Prostate gland (tissue), 2 donors: ENCODE data around the gene EIF2S2. TPM values are rescaled to one million over a fixed set of nuclear protein-coding genes. Genes with fewer than 3 reads are reported as not detected.

ENCODE experiments used
- DNase-seq: peaks from one replicate; pipeline ENCODE4 v3.0.0-alpha.2; 2019; ENCODE audit warnings: low spot score
- H3K27ac ChIP-seq, 2 donors: fragments of 200-600 bp; sonication (generic); 2 replicates each; pipeline ENCODE4 v1.5.1; 2017 to 2019
- H3K27me3 ChIP-seq: fragments of 200-600 bp; sonication (generic); replicated peaks from 2 replicates; pipeline ENCODE4 v1.5.1; 2019; ENCODE audit not compliant: insufficient read depth
- H3K36me3 ChIP-seq, 2 donors: fragments of 200-600 bp; sonication (generic); 1 replicate in 1 of 2; 2 replicates in 1 of 2; pipeline versions ENCODE4 v1.5.1 to v1.8.1; 2017 to 2019
- H3K4me1 ChIP-seq: fragments of 200-600 bp; sonication (generic); replicated peaks from 2 replicates; pipeline ENCODE4 v1.5.1; 2019
- H3K4me3 ChIP-seq, 2 donors: fragments of 200-600 bp; sonication (generic); 2 replicates each; pipeline ENCODE4 v1.5.1; 2017 to 2019
- H3K9me3 ChIP-seq: fragments of 200-600 bp; sonication (generic); 2 replicates; pipeline ENCODE4 v1.5.1; 2017
- POLR2A ChIP-seq: fragments of 450-650 bp; IDR thresholded peaks from one replicate; pipeline ENCODE4 v1.6.1; 2016; ENCODE audit warnings: antibody characterized with exemption, mild to moderate bottlenecking
- POLR2AphosphoS5 ChIP-seq: sonication (generic); formaldehyde crosslinking; IDR thresholded peaks from one replicate; pipeline ENCODE4 v1.6.1; 2017; ENCODE audit warnings: antibody characterized with exemption
- WGBS: methylation state at CpG from one replicate; pipeline ENCODE4 v1.1.5; 2018; 5-methylcytosine and 5-hydroxymethylcytosine counted together
- intact Hi-C: fragments of 100-400 bp; cut with DNase I; formaldehyde crosslinking; loops from one replicate; pipeline ENCODE4 v1.14.2; 2022
- total RNA-seq, 2 donors: library from RNA; depleted of rRNA; stranded (reverse); fragments of >200 nt; gene quantifications; one replicate each; pipeline ENCODE4 v1.1.0, GENCODE V29; 2016
- TF ChIP-seq, protein P1 (sequence below), 4 experiments: fragments of 200-600 bp in 2 of 4; fragments of 450-650 bp in 2 of 4; sonication (generic) in 2 of 4; IDR thresholded peaks; 1 replicate in 3 of 4; 2 replicates in 1 of 4; pipeline ENCODE4 v1.5.1; 2016 to 2019; ENCODE audit warnings: antibody characterized with exemption in 4 of 4, mild to moderate bottlenecking in 2 of 4, moderate library complexity in 2 of 4

EIF2S2 gene
- total RNA-seq, 2 donors from 2014 or later = 32.7 to 41.0 TPM

DNA sequence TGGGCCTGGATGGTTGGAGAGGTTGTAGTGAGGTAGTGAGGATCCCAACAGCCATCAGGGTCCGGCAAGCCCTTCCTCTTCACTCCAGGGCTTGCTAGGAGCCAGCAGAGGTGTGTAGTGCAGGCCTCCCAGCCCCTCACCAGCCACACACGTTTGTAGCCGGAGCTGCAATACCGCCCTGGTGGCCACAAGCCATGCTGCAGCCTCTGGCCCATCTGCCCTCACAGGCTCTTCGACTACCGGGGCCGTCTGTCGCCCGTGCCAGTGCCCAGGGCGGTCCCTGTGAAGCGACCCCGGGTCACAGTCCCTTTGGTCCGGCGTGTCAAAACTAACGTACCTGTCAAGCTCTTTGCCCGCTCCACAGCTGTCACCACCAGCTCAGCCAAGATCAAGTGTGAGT is 36.4 kb downstream of the EIF2S2 start:
- no peak overlapping the region for H3K27ac ChIP-seq
- intact Hi-C loops = no loop called here
- H3K36me3 ChIP-seq = no peaks in the 10 kb centered on the region
- H3K9me3 ChIP-seq = no peaks in the 10 kb centered on the region
- no peaks in the 10 kb centered on the region for H3K4me1 ChIP-seq
- no peak for DNase-seq
- no peaks in the 10 kb centered on the region for H3K27me3 ChIP-seq
- TF ChIP-seq, protein P1, sequence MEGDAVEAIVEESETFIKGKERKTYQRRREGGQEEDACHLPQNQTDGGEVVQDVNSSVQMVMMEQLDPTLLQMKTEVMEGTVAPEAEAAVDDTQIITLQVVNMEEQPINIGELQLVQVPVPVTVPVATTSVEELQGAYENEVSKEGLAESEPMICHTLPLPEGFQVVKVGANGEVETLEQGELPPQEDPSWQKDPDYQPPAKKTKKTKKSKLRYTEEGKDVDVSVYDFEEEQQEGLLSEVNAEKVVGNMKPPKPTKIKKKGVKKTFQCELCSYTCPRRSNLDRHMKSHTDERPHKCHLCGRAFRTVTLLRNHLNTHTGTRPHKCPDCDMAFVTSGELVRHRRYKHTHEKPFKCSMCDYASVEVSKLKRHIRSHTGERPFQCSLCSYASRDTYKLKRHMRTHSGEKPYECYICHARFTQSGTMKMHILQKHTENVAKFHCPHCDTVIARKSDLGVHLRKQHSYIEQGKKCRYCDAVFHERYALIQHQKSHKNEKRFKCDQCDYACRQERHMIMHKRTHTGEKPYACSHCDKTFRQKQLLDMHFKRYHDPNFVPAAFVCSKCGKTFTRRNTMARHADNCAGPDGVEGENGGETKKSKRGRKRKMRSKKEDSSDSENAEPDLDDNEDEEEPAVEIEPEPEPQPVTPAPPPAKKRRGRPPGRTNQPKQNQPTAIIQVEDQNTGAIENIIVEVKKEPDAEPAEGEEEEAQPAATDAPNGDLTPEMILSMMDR (IDR thresholded peaks at IDR 0.05) = no peak
- TF ChIP-seq POLR2AphosphoS5 (no peak), POLR2A (no peak)
- H3K4me3 ChIP-seq = no peak overlapping the region
- WGBS = 84% methylated on average over 16 of the region's 16 CpGs

DNA sequence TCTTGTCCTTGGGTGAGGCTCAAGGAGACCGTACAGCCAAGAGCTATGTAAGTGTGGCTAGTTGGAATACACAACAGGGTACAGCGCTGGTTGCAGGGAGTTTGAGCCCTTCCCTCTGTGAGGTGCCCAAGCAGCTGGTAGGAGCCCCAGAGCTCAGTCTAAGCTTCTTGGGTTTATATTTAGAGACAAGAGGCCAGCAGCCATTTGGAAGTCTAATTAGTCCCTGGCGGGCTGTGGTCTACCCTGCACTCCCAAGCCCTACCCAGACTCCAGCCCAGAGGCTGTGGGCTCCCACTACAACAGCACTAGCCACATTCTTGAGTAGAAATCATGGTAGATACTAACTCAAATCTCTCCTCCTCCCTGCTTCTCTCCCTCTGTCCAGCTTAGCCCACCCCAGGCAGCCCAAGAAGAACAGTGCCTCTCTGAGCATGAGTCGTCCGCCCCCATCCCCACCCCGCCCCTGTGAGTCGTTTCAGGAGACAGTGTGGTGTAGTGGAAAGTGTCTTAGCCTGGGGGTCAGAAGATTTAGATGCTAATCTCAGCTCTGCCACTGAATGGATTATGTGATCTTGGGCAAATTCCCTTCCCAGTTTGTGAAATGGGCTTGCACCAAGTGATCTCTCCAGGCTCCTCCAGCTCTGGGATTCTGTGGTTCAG is 37.8 kb downstream of the EIF2S2 start:
- TF ChIP-seq POLR2AphosphoS5 = no peak
- no peak for TF ChIP-seq POLR2A
- TF ChIP-seq, protein P1 (IDR thresholded peaks at IDR 0.05) = no peak
- Histone ChIP-seq H3K27me3 (no peaks in the 10 kb centered on the region), H3K36me3 (no peaks in the 10 kb centered on the region), H3K4me1 (no peaks in the 10 kb centered on the region), H3K4me3 (no peak overlapping the region), H3K9me3 (no peaks in the 10 kb centered on the region), H3K27ac (no peak overlapping the region)
- DNase-seq = no peak
- intact Hi-C loops = loop anchor here (5.0 kb wide), 1 partner anchor 53 kb away; no protein-coding TSS in a partner anchor
- WGBS = 72% methylated on average over 7 of the region's 7 CpGs

DNA sequence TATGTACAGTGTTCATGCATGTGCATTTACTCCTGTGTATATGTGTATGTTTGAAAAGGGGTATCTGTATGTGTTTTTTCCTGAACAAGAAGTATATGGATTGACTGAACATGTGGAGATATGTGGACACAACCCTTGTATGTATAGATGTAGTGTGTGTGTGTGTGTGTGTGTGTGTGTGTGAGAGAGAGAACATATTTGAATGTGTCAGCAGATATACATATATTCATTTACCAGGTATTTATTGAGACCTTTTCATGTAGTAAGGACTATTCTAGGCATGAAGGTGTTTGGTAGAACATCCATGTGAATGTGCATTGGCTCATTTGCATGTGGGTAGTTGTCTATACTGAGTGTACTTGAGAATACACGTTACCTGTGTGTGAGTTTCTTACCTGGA is 39.3 kb downstream of the EIF2S2 start:
- no peak overlapping the region for H3K4me3 ChIP-seq
- DNase-seq = no peak
- H3K9me3 ChIP-seq = no peaks in the 10 kb centered on the region
- TF ChIP-seq, protein P1 (IDR thresholded peaks at IDR 0.05) = no peak
- TF ChIP-seq POLR2A (no peak), POLR2AphosphoS5 (no peak)
- no peaks in the 10 kb centered on the region for H3K36me3 ChIP-seq
- 89% methylated on average over 1 of the region's 1 CpG for WGBS
- no peaks in the 10 kb centered on the region for H3K27me3 ChIP-seq
- H3K4me1 ChIP-seq = no peaks in the 10 kb centered on the region
- no peak overlapping the region for H3K27ac ChIP-seq
- intact Hi-C loops = loop anchor here (5.0 kb wide), 1 partner anchor 55 kb away; no protein-coding TSS in a partner anchor

DNA sequence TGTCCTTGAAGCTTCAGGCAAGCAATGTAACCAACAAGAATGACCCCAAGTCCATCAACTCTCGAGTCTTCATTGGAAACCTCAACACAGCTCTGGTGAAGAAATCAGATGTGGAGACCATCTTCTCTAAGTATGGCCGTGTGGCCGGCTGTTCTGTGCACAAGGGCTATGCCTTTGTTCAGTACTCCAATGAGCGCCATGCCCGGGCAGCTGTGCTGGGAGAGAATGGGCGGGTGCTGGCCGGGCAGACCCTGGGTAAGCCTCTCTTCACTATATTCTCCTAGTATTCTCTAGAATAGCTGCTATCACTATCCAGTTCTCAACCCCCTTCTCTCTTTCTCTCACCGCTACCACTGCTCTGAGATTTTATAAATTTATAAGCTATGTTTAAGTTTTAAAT is 40.0 kb downstream of the EIF2S2 start:
- no peak for DNase-seq
- no peaks in the 10 kb centered on the region for H3K36me3 ChIP-seq
- WGBS = 91% methylated on average over 8 of the region's 8 CpGs
- H3K27ac ChIP-seq = no peak overlapping the region
- TF ChIP-seq POLR2A (no peak), POLR2AphosphoS5 (no peak)
- TF ChIP-seq, protein P1 (IDR thresholded peaks at IDR 0.05) = no peak
- H3K9me3 ChIP-seq = no peaks in the 10 kb centered on the region
- H3K27me3 ChIP-seq = no peaks in the 10 kb centered on the region
- H3K4me3 ChIP-seq = no peak overlapping the region
- H3K4me1 ChIP-seq = no peaks in the 10 kb centered on the region
- intact Hi-C loops = loop anchor here (5.0 kb wide), 1 partner anchor 55 kb away; no protein-coding TSS in a partner anchor

DNA sequence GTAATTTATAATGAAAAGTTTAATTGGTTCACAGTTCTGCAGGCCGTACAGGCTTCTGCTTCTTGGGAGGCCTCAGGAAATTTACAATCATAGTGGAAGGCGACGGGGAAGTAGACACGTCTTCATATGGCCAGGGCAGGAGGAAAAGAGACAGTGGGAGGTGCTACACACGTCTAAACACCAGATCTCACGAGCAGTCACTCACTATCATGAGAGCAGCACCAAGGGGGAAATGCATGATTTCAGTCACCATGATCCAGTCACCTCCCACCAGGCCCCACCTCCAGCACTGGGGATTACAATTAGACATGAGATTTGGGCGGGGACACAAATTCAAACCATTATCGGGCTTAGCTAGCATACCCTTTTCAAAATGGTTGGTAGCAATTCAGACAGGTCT is 41.2 kb downstream of the EIF2S2 start:
- no peaks in the 10 kb centered on the region for H3K9me3 ChIP-seq
- H3K4me1 ChIP-seq = no peaks in the 10 kb centered on the region
- H3K27me3 ChIP-seq = no peaks in the 10 kb centered on the region
- H3K27ac ChIP-seq = no peak overlapping the region
- TF ChIP-seq, protein P1 (IDR thresholded peaks at IDR 0.05) = no peak
- TF ChIP-seq POLR2A = no peak
- TF ChIP-seq POLR2AphosphoS5 = no peak
- WGBS = 84% methylated on average over 8 of the region's 8 CpGs
- no peak overlapping the region for H3K4me3 ChIP-seq
- no peak for DNase-seq
- intact Hi-C loops = loop anchor here (2.0 to 5.0 kb wide), 2 partner anchors 56 to 208 kb away; no protein-coding TSS in a partner anchor
- H3K36me3 ChIP-seq = no peaks in the 10 kb centered on the region
